Measurements from ENCODE around the gene BAZ1B.
"Not testable (repeated sequence)": the region's sequence is repeated elsewhere in the genome, so short reads cannot be mapped to it uniquely, and the experiment has no call there.

The BAZ1B gene

DNA sequence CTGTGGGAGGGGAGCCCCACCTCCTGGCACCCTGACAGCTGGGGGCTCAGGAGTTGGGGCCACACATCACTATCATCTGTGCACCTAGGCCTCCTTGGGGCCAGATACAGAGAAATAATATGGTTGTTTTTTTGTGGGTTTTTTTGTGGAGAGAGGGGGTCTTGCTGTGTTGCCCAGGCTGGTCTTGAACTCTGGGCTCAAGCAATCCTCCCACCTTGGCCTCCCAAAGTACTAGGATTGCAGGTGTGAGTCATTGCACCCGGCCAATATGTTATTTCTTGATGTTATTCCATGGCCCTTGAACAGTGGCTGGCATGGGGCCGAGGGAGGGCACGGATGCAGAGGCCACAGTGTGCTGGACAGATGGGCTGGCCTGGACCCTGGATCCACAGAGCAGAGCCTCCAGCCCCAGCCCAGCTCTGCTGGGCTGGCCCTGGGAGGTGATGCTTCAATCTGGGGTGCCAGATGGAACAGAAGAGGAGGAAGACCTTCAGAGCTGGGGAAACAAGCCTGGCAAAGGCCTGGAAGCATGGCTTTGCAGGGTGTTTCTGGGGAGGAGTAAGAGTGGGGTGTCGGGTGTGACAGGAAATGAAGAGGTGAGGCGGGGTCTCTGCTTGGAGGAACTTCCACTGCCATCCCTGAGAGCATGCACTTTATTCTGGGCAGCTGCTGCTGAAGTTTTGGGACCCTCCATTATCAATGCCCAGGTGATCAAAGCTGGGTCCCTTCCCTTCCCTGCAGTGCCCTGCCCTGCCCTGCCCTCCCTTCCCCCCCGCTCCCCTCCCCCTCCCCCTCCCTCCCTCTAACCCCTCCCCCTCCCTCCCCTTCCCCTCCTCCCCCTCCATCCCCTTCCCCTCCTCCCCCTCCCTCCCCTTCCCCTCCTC lies 92.2 kb downstream of the BAZ1B start:
- DNase-seq = peak in 1 of 58 donors; percentile 12

DNA sequence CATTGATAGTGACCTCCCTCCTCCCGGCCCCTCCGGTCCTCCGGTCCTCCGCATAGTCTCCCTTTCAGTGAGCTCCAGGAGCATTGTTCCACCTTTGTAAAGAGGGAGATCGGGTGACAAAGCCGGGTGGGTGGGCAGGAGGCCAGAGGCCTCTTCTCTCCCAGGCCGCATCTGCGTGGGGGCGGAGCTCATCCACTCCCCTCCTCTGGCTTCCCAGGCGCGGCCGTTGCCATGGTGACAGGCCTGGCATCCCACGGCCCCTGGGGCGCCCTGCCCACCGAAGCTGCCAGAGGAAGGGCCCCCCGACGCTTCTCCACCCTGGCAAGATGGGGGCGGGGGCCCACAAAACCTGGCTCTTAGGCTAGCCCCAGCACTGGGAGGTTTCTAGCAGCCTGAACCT lies 92.9 kb downstream of the BAZ1B start:
- peak in 8 of 58 donors; percentile 5 to 53 (median 14) for DNase-seq

DNA sequence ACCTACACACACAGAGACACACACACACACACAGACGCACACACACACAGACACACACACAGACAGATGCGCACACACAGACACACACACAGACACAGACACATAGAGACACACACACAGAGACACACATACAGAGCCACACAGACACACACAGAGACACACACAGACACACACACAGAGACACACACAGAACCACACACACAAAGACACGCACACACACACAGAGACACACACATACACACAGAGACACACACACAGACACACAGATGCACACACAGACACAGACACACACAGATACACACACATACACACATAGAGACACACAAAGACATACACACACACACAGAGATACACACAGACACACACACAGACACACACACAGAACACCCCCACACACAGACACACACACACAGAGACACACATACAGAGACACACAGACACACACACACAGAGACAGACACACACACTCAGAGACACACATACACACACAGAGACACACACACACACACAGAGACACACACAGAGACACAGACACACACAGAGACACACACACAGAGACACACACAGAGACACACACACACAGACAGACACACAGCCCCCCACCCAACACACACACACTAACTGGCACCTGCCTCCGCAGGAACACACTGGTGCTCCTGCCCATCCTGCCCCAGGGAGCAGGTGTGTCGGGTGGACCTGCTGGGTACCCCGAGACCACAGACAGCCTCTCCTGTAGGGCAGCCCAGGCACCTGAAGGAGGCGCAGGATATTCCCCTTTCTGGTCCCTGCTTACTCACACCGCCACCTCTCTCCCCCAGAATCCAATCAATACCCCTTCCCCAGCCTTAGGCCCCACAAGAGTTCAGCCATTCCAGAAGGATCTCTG lies 93.9 kb downstream of the BAZ1B start:
- DNase-seq = no peak

DNA sequence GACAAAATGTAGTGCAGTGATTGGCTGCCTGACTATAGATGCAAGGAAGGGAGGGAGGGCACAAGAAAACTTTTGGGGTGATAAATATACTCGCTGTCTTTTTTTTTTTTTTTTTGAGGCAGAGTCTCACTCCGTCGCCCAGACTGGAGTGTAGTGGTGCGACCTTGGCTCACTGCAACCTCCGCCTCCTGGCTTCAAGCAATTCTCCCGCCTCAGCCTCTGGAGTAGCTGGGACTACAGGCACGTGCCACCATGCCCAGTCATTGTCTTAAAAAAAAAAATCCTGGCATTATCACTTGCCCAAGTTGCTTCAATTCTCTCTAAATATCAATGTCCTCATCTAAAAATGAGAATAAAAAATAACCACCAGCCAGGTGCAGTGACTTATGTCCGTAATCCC lies 96.1 kb downstream of the BAZ1B start:
- no peak for DNase-seq

DNA sequence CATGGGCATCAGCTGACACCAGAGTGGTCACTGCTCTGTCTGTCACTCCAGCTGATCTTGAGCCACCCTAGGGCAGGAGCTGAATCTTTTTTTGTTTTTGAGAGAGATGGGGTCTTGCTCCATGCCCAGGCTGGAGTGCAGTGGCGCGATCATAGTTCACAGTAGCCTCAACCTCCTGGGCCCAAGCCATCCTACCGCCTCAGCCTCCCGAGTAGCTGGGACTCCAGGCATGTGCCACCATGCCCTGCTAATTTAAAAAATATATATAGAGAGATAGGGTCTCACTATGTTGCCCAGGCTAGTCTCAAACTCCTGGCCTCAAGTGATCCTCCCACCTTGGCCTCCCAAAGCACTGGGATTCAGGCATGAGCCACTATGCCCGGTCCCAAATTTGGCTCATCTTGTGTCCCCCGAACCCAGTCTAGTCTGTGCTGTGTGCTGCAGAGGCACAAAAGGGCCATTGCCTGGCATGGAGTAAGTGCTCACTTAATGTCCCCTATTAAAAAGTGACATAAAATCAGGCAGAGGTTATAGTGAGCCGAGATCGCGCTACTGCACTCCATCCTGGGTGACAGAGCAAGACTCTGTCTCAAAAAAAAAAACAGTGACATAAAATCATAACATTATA lies 96.6 kb downstream of the BAZ1B start:
- DNase-seq = no peak

DNA sequence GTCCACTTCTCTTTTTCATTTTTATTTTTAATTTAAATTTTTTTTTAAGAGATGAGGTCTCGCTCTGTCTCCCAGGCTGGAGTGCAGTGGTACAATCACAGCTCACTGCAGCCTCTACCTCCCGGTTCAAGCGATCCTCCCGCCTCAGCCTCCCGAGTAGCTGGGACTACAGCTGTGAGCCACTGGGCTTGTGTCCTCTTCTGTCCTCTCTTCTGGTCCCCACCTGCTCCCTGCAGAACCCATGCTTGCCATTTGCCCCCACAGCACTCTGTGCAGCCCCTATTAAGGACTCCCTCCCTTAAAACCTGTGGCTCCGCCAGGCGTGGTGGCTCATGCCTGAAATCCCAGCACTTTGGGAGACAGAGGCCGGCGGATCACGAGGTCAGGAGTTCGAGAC lies 97.6 kb downstream of the BAZ1B start:
- no peak for DNase-seq

DNA sequence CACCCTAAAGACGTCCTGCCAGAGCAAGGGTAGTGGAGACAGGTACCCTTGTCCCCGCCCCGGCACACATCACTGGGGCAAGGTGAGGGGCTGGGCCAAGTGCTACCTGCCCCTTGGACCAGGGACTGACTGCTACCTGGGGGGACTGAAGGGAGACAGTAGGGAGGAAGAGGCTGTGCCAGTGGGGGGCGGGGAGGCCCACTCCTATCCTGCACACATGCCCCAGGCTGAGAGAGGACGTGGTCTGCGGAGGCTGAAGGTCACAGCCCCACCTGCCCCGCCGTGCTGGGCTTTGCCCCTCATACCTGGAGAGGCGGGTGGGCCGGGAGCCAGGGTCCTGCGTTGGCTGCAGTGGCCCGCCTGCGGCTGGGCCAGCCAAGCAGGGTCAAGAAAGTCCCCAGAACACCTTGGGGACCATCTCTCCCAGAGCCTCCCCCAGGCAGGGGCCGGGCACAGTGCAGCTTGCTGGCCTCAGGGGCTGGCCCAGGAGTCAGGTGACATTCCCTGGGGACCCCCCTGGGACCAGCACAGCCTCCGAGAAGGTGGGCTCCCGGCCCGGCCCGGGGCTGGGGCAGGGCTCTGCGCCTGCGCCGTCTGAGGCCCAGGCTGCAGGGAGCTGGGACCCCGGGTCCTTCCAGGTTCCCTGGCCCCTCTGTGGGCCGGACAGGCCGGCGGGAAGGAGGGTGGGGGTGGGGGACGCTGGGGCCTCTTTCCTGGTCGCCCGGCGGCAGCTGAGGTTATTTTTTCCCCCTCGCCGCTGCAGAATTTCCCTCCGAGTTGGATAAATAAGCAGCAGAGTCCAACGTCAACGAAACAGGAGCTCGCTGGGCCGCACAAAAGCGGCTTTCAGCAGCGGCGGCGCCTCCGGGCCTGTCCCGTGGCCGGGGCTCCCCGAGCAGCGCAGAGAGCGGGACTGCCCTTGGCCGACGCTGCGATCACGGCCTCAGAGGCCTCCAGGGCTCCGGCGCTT lies 98.3 kb downstream of the BAZ1B start:
- peak in 36 of 58 donors; percentile 7 to 57 (median 28) for DNase-seq

DNA sequence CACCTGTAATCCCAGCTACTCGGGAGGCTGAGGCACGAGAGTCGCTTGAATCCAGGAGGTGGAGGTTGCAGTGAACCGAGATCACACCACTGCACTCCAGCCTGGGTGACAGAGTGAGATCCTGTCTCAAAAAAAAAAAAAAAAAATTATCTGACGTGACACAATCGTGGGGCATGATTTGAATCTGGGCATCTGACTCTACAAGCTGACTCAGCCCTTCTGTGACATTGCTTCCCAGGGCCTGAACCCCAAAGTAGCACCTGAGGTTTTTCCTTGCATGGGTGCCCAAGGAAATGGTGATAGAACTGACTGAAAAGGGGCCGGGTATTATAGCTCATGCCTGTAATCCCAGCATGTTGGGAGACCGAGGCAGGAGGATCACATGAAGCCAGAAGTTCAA lies 101.5 kb downstream of the BAZ1B start:
- DNase-seq = not testable (repeated sequence)

DNA sequence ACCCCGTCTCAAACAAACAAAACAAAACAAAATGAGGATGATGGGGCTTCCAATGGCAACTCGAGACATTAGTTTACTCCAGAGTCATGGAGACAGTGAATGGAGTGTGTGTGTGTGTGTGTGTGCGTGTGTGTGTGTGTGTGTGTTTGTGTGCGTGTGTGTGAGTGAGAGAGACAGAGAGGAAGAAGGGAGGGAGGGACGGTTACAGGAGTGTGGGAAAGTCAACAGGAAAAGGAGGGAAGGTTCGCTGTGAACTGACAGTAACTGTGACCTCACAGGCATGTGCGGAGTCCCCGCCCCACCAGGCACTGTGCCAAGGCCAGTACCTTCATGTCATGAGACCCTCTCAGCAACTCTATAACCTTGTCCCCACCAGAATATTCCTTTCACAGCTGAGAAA lies 102.1 kb downstream of the BAZ1B start:
- DNase-seq = peak in 1 of 58 donors; percentile 29

DNA sequence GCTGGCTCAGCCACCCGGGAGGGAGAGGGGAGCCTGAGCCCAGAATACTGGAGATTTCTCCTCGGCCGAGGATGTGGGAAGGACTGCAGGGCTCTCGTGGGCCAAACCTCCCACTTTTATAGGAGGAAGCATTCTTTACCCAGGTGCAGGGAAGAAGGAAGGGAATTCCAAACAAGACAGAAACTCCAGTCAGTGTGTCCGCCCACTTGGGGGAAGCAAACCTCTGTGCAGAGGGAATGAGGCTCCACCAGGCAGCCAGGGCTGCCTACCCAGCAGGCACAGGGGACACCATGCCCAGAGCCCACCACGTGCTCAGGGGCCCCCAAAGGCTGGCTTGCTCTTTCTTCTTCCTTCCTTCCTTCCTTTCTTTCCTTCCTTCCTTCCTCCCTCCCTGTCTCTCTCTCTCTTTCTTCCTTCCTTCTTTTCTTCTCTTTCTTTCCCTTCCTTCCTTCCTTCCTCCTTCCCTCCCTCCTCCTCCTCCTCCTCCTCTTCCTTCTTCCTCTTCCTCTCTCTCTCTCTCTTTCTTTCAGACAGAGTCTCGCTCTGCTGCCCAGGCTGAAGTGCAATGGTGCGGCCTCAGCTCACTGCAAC lies 103.9 kb downstream of the BAZ1B start:
- DNase-seq = no peak

DNA sequence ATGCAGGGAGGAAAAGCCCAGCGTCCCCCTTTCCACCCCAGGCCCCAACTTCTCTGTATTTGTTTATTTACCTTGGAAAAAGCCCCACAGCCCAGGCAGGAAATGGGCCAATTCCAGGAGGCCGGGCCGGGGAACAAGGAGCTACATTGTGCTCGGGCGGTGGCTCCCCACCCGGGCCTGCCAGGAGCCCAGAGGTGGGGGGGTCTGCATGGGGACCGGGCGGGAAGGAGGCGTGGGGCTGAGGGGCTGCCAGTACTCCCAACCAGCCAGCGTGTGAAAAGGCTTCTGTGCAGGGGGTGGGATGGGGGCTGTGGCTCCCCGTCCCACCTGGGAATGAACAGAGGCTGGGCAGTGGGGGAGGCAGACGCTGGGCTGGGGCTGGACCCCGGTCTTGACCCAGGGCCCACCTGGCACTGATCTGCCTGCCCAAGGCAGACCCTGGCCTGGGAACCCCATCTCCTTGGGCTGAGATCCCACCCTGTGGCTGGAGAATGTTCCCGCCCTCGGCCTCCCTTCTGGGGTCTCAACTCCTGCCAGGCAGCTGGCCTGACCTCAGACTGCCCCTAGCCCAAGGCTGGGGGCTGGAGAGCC lies 111.5 kb downstream of the BAZ1B start:
- peak in 48 of 58 donors; percentile 9 to 80 (median 52) for DNase-seq

DNA sequence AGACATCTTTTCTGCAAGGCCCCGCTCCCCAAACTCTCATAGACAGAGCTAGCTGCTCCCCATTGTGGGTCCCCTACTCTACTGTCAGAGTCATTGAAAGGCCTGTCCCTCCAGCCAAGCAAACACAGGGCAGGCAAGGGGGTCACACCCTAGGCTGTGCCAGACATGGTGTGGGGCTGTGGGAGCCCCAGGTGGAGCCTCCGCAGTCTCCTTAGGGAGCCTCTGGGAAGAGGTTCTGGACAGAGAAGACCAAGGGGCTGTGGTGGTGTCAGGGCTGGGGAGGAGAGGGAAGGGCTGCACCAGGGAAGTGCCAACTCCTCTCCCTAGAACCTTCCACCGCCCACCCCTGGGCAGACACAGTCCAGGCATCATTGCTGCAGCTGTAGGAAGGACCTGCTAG lies 117.2 kb downstream of the BAZ1B start:
- DNase-seq = not testable (repeated sequence)

DNA sequence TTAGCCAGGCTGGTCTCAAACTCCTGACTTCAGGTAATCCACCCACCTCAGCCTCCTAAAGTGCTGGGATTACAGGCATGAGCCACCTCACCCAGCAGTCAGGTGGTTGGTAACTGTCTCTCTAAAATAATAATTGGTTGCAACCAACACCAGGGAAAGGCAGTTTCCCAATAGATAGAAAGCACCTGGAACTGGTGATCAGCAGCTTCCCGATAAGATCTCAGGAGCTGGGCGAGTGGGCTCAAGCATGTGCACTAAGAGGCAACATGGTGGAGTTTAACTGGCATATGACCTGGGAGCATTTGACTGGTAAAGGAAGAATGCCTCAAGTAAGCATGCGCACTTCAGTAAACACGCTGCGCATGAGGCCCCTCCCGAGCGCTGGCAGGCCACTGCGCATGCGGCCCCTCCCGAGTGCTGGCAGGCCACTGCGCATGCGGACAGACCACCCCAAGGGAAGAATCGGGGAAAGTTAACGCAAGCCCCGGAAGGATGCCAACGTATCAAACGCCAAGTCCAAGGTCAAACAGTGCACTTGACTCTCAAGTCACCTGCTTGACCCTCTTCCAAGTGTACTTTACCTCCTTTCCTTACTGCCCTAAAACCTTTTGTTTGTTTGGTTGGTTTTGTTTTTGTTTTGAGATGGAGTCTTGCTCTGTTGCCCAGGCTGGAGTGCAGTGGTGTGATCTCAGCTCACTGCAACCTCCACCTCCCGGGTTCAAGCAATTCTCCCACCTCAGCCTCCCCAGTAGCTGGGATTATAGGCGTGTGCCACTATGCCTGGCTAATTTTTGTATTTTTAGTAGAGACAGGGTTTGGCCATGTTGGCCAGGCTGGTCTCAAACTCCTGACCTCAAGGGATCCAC lies 122.7 kb downstream of the BAZ1B start:
- peak in 55 of 58 donors; percentile 10 to 83 (median 52) for DNase-seq

DNA sequence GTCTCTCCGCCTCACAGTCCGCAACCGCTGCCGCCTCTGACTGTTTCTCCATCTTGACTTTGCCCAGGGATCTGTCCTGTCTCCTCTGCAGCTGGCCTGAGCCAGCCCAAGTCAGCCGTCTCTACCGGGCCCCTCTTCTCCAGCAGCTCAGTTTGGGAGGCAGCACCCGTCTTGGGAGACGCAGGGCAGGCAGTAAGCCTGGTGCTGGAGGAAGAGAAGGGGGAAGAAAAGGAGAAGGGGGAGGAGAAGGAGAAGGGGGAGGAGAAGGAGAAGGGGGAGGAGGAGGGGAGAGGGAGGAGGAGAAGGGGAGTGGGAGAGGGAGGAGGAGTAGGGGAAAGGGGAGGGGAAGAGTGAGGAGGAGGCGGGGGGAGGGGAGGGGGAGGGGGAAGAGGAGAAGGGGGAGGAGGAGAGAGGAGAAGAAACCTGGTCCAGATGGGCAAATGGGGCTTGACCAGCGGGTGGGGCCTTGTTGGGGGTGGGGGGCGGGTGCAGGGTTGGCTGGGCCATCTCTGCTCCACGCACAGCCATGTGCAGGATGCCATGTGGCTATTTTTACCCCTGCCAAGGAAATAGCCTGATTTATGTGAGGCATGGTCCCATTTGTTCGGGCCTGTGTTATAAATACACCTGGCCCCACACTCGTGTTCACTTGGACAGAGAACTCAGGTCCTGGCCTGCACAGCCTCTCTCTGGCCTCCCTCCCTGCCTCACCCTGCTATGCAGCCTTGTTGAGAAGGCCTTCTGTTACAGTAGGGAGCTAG lies 124.4 kb downstream of the BAZ1B start:
- DNase-seq = peak in 2 of 58 donors; percentile 8 to 10

DNA sequence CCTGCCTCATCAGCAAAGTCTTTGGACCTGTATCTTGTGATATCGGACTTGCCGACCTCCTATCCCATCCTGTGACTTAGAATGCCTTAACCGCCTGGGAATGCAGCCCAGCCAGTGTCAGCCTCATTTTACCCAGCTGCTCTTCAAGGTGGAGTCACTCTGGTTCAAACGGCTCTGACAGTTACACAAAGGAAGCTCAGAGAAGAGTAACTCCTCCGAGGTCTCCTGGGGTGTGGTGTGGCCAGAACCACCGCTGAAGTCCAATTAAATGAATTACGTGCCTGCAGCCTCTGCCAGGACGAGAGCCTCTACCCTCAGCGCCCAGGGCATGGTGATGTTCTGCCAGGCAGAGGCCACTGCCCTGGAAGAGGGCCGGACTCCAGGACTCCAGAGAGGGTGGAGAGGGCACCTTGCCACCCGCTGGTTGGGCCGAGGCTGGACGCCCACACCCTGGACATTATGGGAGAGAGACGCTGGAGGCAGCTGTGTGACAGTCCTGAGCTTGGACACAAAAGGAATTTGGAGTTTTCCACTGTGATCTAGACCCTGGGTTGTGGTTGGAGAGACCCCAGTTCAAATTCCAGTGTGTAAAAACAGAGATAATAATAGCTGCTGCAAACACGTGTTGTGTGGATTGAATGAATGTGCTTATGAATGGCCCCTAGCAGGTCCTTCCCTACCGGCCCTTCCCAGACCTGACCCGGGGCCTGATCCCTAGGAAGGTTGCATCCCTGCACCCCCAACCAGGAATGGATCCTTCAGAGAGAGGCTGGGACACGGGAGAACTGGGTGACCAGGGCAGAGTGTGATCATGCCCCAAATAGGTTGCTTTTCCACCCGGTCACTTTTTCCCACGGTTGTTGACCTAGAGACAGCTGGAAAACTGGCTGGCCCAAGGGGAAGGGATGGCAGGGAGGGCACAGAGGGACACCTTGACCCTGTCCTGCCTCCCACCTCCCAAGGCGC lies 126.3 kb downstream of the BAZ1B start:
- DNase-seq = peak in 1 of 58 donors; percentile 7

DNA sequence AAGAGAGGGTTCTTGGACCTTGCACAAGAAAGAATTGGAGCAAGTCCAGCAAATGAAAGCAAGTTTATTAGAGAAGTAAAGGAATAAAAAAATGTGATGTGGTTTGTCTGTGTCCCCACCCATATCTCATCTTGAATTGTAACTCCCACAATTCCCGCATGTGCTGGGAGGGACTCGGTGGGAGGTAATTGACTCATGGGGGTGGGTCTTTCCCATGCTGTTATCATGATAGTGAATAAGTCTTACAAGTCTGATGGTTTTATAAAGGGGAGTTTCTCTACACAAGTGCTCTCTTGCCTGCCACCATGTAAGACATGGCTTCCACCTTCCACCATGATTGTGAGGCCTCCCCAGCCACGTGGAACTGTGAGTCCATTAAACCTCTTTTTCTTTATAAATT lies 127.7 kb downstream of the BAZ1B start:
- no peak for DNase-seq

DNA sequence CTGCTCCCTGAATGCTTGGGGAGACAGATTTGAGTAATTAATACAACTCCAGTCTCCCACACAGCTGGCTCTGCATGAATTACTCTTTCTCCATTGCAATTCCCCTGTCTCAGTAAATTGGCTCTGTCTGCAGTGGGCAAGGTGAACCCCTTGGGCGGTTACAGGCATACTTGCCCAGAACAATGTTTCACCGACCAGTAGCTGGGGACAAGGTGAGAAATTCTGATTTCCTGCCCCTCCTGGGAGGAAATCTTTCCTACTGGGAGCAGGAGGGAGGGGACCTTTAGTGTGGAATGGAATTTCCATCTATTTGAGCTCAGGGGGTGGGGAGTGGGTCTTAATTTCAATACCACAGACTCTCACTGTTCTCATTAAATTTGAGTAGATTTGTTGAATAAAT lies 130.7 kb downstream of the BAZ1B start:
- no peak for DNase-seq

Data from anterior cingulate cortex (tissue), 58 donors.